Type B pancreatic cell (in vitro differentiated cells): ENCODE results near the gene PPM1J. TPM values are rescaled to one million over a fixed set of nuclear protein-coding genes. Genes with fewer than 3 reads are reported as not detected.

Source experiments
- DNase-seq: peaks from one replicate; pipeline ENCODE4 v3.0.0; 2021; ENCODE audit warnings: mixed read lengths; ENCODE audit not compliant: unreplicated experiment; ENCODE audit errors: extremely low spot score
- H3K27ac Mint-ChIP-seq: 2 replicates; pipeline ENCODE4 v1.8.0; 2021; ENCODE audit warnings: mild to moderate bottlenecking, mixed read lengths
- H3K27me3 Mint-ChIP-seq: 2 replicates; pipeline ENCODE4 v1.8.0; 2021; ENCODE audit warnings: mixed read lengths
- H3K36me3 Mint-ChIP-seq: 2 replicates; pipeline ENCODE4 v1.8.0; 2021; ENCODE audit warnings: mixed read lengths
- H3K4me1 Mint-ChIP-seq: one replicate; pipeline ENCODE4 v1.8.0; 2021; ENCODE audit warnings: mixed read lengths; ENCODE audit not compliant: unreplicated experiment
- H3K4me3 Mint-ChIP-seq: 2 replicates; pipeline ENCODE4 v1.8.0; 2021; ENCODE audit warnings: mild to moderate bottlenecking, mixed read lengths
- H3K9me3 Mint-ChIP-seq: 2 replicates; pipeline ENCODE4 v1.8.0; 2021; ENCODE audit warnings: mixed read lengths
- total RNA-seq: library from RNA; stranded (reverse); gene quantifications from 2 replicates; pipeline ENCODE4 v1.2.1, GENCODE V29; 2021; ENCODE audit warnings: low replicate concordance
- TF ChIP-seq, protein P1 (sequence below): fragments of 200-600 bp; sonication (generic); conservative IDR thresholded peaks from 2 replicates; pipeline ENCODE4 v1.5.0; 2021; ENCODE audit warnings: antibody characterized with exemption, mild to moderate bottlenecking

Gene PPM1J
- total RNA-seq, 1 donor from 2014 or later = 2.5 TPM

DNA sequence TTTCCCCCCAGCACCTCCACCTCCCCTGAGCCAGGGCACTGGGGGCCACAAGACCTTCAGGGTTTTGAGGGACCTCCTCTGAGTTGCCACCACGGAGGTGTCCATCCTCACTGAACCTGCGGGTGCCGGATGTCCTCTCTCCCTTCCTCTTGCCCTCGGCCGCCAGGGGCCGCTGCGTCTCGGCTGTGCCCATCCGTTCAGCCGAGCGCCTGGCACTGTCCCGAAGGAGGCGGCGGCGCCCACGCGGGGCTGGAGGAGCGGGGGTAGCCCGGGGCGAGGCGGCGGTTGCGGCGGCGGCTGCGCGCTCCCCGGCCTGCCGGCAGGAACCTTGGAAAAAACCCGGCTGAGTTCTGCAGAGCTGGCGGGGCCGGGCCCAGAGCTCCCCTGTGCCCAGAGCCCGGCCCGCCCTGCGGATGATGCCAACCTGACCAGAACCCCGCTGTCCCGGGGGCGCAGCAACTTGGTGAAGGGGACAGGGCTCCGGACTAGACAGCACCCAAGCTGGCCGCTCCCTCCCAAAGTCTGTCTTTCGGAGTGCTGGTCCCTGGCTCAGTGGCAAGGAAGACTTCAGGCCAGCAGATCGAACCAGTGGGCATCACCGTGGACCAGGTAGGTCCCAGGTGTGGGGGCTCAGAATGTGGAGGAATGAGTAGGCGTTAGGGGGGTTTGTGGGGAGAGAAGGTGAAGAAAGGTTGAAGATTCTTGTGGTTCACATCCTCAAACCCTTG lies 3.7 kb upstream of the PPM1J start:
- Mint-ChIP-seq H3K36me3 (no peaks in the 10 kb centered on the region), H3K27me3 (peaks cover 37% of the 10 kb centered on the region), H3K9me3 (no peaks in the 10 kb centered on the region), H3K4me1 (peaks cover 26% of the 10 kb centered on the region), H3K27ac (no peak overlapping the region), H3K4me3 (peak overlapping the region; percentile 67)
- DNase-seq = peak; percentile 89
- TF ChIP-seq, protein P1, sequence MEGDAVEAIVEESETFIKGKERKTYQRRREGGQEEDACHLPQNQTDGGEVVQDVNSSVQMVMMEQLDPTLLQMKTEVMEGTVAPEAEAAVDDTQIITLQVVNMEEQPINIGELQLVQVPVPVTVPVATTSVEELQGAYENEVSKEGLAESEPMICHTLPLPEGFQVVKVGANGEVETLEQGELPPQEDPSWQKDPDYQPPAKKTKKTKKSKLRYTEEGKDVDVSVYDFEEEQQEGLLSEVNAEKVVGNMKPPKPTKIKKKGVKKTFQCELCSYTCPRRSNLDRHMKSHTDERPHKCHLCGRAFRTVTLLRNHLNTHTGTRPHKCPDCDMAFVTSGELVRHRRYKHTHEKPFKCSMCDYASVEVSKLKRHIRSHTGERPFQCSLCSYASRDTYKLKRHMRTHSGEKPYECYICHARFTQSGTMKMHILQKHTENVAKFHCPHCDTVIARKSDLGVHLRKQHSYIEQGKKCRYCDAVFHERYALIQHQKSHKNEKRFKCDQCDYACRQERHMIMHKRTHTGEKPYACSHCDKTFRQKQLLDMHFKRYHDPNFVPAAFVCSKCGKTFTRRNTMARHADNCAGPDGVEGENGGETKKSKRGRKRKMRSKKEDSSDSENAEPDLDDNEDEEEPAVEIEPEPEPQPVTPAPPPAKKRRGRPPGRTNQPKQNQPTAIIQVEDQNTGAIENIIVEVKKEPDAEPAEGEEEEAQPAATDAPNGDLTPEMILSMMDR = peak; percentile 89

GRCh38 chr1:112717263-112717873 lies 2.2 kb upstream of the PPM1J start:
- Mint-ChIP-seq H3K9me3 (no peaks in the 10 kb centered on the region), H3K4me1 (peaks cover 16% of the 10 kb centered on the region), H3K27ac (no peak overlapping the region), H3K4me3 (no peak overlapping the region), H3K27me3 (peaks cover 46% of the 10 kb centered on the region), H3K36me3 (no peaks in the 10 kb centered on the region)
- no peak for DNase-seq
- TF ChIP-seq, protein P1 = no peak

GRCh38 chr1:112716133-112716720 lies 1.1 kb upstream of the PPM1J start:
- Mint-ChIP-seq H3K36me3 (no peaks in the 10 kb centered on the region), H3K9me3 (no peaks in the 10 kb centered on the region), H3K4me1 (peaks cover 10% of the 10 kb centered on the region), H3K27me3 (peaks cover 50% of the 10 kb centered on the region), H3K4me3 (peak overlapping the region; percentile 91), H3K27ac (peak overlapping the region; percentile 79)
- TF ChIP-seq, protein P1 = peak; percentile 98
- peak; percentile 89 for DNase-seq

GRCh38 chr1:112714313-112715263 lies 544 bp downstream of the PPM1J start:
- TF ChIP-seq, protein P1 = peak; percentile 14
- DNase-seq = no peak
- peaks cover 58% of the 10 kb centered on the region for H3K27me3 Mint-ChIP-seq
- H3K4me1 Mint-ChIP-seq = peaks cover 10% of the 10 kb centered on the region
- peak overlapping the region; percentile 54 for H3K27ac Mint-ChIP-seq
- H3K4me3 Mint-ChIP-seq = peak overlapping the region; percentile 83
- H3K36me3 Mint-ChIP-seq = no peaks in the 10 kb centered on the region
- no peaks in the 10 kb centered on the region for H3K9me3 Mint-ChIP-seq
